Measurements from ENCODE around the gene ALKBH1. TPM values are rescaled to one million over a fixed set of nuclear protein-coding genes. Genes with fewer than 3 reads are reported as not detected.
"Not testable (repeated sequence)": the region's sequence is repeated elsewhere in the genome, so short reads cannot be mapped to it uniquely, and the experiment has no call there.

ALKBH1 gene
- total and polyA plus RNA-seq, 2 donors (not counting 3 experiments of a cell fraction or from before 2014, with no cell fraction given) = 10.2 to 14.8 TPM

DNA sequence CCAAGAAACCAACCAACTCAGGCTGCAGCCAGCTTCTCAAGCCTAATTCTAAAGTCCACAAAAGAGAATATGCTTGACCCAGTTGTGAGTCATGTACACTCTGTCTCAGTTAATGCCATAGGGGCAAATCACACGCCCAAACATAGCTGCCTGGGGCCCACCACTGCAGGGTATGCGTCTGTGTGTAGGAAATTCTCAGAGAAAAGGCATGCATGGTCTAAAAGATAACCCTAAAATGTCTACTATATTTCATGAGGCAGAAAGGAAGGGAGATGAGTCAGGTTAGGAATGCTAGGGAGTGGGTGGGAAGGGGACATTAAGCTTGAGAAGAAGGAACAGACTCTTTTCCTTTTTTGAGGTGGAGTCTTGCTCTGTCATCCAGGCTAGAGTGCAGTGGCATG, 69.1 kb downstream of the ALKBH1 start:
- Histone ChIP-seq H3K4me3 (replicated peaks in 1 of 3; ENCODE audit: insufficient read depth in 1 of 3, low read depth in 1 of 3, low read length in 3 of 3) (no peak overlapping the region), H3K36me3 (ENCODE audit: control insufficient read depth in 2 of 2, extremely low read depth in 1 of 2, insufficient read depth in 2 of 2, low read length in 2 of 2) (no peaks in the 10 kb centered on the region), H3K79me2 (ENCODE audit: control insufficient read depth, insufficient read depth, low read length) (no peaks in the 10 kb centered on the region), H3K4me1 (ENCODE audit: control insufficient read depth, extremely low read depth, insufficient read depth, low read length) (peaks cover 20% of the 10 kb centered on the region), H2AFZ (ENCODE audit: low read depth, low read length) (peak overlapping the region; percentile 53), H3K27me3 (ENCODE audit: control insufficient read depth in 2 of 2, insufficient read depth in 2 of 2, low read length in 2 of 2) (no peaks in the 10 kb centered on the region), H3K27ac (ENCODE audit: insufficient read depth, low read depth, low read length) (no peak overlapping the region), H3K9me3 (replicated peaks; ENCODE audit: control insufficient read depth, insufficient read depth, low read length) (no peaks in the 10 kb centered on the region), H4K20me1 (replicated peaks; ENCODE audit: control insufficient read depth, extremely low read depth, insufficient read depth, low read length) (no peaks in the 10 kb centered on the region), H3K9ac (replicated peaks; ENCODE audit: extremely low read depth, insufficient read depth, low read length) (no peak overlapping the region), H3K4me2 (ENCODE audit: insufficient read depth, low read length) (no peak overlapping the region), H3K9me1 (replicated peaks; ENCODE audit: control insufficient read depth, extremely low read depth, insufficient read depth, low read length) (no peaks in the 10 kb centered on the region)
- BruUV-seq (replicated peaks) = no TSS peak
- peak; percentile 52 for DNase-seq (ENCODE audit: low read depth, low spot score)
- TF ChIP-seq FOS (IDR thresholded peaks at IDR 0.05; ENCODE audit: borderline replicate concordance, insufficient read depth, low read length) (peak; percentile 87), MYC (IDR thresholded peaks at IDR 0.05; ENCODE audit: low read depth, low read length) (no peak), GATA2 (IDR thresholded peaks at IDR 0.05; ENCODE audit: insufficient read depth, insufficient read length, low read depth, low read length) (peak; percentile 76), EZH2 (IDR thresholded peaks at IDR 0.05; ENCODE audit: borderline replicate concordance, low read depth, low read length, severe bottlenecking) (no peak), POLR2A (IDR thresholded peaks at IDR 0.05; ENCODE audit: low read depth, low read length) (no peak), POLR2AphosphoS5 (IDR thresholded peaks at IDR 0.05; ENCODE audit: insufficient read depth, low read depth, low read length) (peak; percentile 21), JUN (IDR thresholded peaks at IDR 0.05; ENCODE audit: borderline replicate concordance, insufficient read depth, insufficient read length, low read depth) (no peak)
- TF ChIP-seq, protein P1, sequence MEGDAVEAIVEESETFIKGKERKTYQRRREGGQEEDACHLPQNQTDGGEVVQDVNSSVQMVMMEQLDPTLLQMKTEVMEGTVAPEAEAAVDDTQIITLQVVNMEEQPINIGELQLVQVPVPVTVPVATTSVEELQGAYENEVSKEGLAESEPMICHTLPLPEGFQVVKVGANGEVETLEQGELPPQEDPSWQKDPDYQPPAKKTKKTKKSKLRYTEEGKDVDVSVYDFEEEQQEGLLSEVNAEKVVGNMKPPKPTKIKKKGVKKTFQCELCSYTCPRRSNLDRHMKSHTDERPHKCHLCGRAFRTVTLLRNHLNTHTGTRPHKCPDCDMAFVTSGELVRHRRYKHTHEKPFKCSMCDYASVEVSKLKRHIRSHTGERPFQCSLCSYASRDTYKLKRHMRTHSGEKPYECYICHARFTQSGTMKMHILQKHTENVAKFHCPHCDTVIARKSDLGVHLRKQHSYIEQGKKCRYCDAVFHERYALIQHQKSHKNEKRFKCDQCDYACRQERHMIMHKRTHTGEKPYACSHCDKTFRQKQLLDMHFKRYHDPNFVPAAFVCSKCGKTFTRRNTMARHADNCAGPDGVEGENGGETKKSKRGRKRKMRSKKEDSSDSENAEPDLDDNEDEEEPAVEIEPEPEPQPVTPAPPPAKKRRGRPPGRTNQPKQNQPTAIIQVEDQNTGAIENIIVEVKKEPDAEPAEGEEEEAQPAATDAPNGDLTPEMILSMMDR (IDR thresholded peaks at IDR 0.05; ENCODE audit: extremely low read depth in 1 of 2, insufficient read depth in 1 of 2, low read depth in 1 of 2, low read length in 2 of 2) = no peak
- TF ChIP-seq, protein P2, sequence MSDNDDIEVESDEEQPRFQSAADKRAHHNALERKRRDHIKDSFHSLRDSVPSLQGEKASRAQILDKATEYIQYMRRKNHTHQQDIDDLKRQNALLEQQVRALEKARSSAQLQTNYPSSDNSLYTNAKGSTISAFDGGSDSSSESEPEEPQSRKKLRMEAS (IDR thresholded peaks at IDR 0.05; ENCODE audit: insufficient read depth, insufficient read length) = no peak
- dilution Hi-C loops (cut with MboI; ENCODE audit: extremely low pct_ligation_motif_present, low sequenced_read_pairs) (no loop called here), intact Hi-C loops (cut with micrococcal nuclease) (no loop called here)
- ChIA-PET POLR2A (interaction anchor here (1.0 kb wide), 1 partner anchor 315 kb away, joined by 3 read pairs; no protein-coding TSS in a partner anchor), CTCF (interaction anchor here (1.0 kb wide), 2 partner anchors 21 to 53 kb away, joined by 3 to 4 read pairs; no protein-coding TSS in a partner anchor)
- FAIRE-seq = peak; percentile 55

DNA sequence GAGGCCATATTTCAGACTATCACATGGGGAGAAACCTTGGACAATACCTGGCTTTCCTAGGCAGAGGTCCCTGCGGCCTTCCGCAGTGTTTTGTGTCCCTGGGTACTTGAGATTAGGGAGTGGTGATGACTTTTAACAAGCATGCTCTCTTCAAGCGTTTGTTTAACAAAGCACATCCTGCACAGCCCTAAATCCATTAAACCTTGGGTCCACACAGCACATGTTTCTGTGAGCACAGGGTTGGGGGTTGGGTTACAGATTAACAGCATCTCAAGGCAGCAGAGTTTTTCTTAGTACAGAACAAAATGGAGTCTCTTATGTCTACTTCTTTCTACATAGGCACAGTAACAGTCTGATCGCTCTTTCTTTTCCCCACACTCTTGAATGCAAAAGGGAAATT, 72.0 kb downstream of the ALKBH1 start:
- H4K20me1 ChIP-seq (replicated peaks; ENCODE audit: control insufficient read depth, extremely low read depth, insufficient read depth, low read length); H3K79me2 ChIP-seq (ENCODE audit: control insufficient read depth, insufficient read depth, low read length); H3K9ac ChIP-seq (replicated peaks; ENCODE audit: extremely low read depth, insufficient read depth, low read length); H3K36me3 ChIP-seq (ENCODE audit: control insufficient read depth in 2 of 2, extremely low read depth in 1 of 2, insufficient read depth in 2 of 2, low read length in 2 of 2); POLR2A ChIA-PET; H3K4me3 ChIP-seq (replicated peaks in 1 of 3; ENCODE audit: insufficient read depth in 1 of 3, low read depth in 1 of 3, low read length in 3 of 3); H3K9me1 ChIP-seq (replicated peaks; ENCODE audit: control insufficient read depth, extremely low read depth, insufficient read depth, low read length); H3K27me3 ChIP-seq (ENCODE audit: control insufficient read depth in 2 of 2, insufficient read depth in 2 of 2, low read length in 2 of 2); H3K4me2 ChIP-seq (ENCODE audit: insufficient read depth, low read length); dilution Hi-C loops (cut with MboI; ENCODE audit: extremely low pct_ligation_motif_present, low sequenced_read_pairs); H2AFZ ChIP-seq (ENCODE audit: low read depth, low read length); H3K9me3 ChIP-seq (replicated peaks; ENCODE audit: control insufficient read depth, insufficient read depth, low read length); H3K4me1 ChIP-seq (ENCODE audit: control insufficient read depth, extremely low read depth, insufficient read depth, low read length); DNase-seq (ENCODE audit: low read depth, low spot score); intact Hi-C loops (cut with micrococcal nuclease); BruUV-seq (replicated peaks); H3K27ac ChIP-seq (ENCODE audit: insufficient read depth, low read depth, low read length); FAIRE-seq; CTCF ChIA-PET: not testable (repeated sequence)

DNA sequence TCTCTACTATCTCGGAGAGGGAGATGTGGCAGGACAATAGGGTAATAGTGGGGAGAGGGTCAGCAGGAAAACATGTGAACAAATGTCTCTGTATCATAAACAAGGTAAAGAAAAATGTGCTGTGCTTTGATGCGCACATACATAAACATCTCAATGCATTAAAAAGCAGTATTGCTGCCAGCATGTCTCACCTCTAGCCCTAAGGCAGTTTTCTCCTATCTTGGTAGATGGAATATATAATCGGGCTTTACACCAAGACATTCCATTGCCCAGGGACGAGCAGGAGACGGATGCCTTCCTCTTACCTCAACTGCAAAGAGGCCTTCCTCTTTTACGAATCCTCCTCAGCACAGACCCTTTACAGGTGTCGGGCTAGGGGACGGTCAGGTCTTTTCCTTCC, 72.4 kb downstream of the ALKBH1 start:
- H3K4me1 ChIP-seq (ENCODE audit: control insufficient read depth, extremely low read depth, insufficient read depth, low read length); H3K9me3 ChIP-seq (replicated peaks; ENCODE audit: control insufficient read depth, insufficient read depth, low read length); CTCF ChIA-PET; FAIRE-seq; DNase-seq (ENCODE audit: low read depth, low spot score); H2AFZ ChIP-seq (ENCODE audit: low read depth, low read length); POLR2A ChIA-PET; BruUV-seq (replicated peaks); dilution Hi-C loops (cut with MboI; ENCODE audit: extremely low pct_ligation_motif_present, low sequenced_read_pairs); H3K4me3 ChIP-seq (replicated peaks in 1 of 3; ENCODE audit: insufficient read depth in 1 of 3, low read depth in 1 of 3, low read length in 3 of 3); H4K20me1 ChIP-seq (replicated peaks; ENCODE audit: control insufficient read depth, extremely low read depth, insufficient read depth, low read length); intact Hi-C loops (cut with micrococcal nuclease); H3K36me3 ChIP-seq (ENCODE audit: control insufficient read depth in 2 of 2, extremely low read depth in 1 of 2, insufficient read depth in 2 of 2, low read length in 2 of 2); H3K4me2 ChIP-seq (ENCODE audit: insufficient read depth, low read length); H3K9ac ChIP-seq (replicated peaks; ENCODE audit: extremely low read depth, insufficient read depth, low read length); H3K27ac ChIP-seq (ENCODE audit: insufficient read depth, low read depth, low read length); H3K9me1 ChIP-seq (replicated peaks; ENCODE audit: control insufficient read depth, extremely low read depth, insufficient read depth, low read length); H3K27me3 ChIP-seq (ENCODE audit: control insufficient read depth in 2 of 2, insufficient read depth in 2 of 2, low read length in 2 of 2); H3K79me2 ChIP-seq (ENCODE audit: control insufficient read depth, insufficient read depth, low read length): not testable (repeated sequence)

Measured in endothelial cell of umbilical vein (primary cell).